ENCODE measurements around the gene CMSS1. TPM values are rescaled to one million over a fixed set of nuclear protein-coding genes. Genes with fewer than 3 reads are reported as not detected.

Gene CMSS1
- total and polyA plus RNA-seq, 2 donors (not counting 1 experiment from before 2014, with no cell fraction given): 7.3 to 22.8 TPM

DNA sequence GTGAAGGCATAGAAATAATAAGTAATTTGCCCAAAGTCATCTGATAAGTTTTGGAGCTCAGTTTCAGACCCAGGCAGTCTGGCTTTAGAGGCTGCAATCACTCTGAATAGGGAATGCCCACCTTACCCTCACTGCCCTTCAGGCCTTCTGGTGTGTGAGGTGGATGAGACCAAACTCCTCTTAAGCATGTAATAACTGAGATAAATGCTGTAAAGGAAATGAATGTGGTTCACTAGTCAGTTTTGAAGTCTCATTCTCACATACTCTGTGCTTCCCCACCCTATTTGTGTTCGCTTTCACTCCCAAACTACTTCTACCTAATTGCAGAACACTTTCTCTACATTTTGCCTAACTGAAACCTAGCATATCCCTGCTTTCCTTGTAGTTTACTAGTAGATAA lies 152.5 kb downstream of the CMSS1 start:
- TF ChIP-seq, protein P1, sequence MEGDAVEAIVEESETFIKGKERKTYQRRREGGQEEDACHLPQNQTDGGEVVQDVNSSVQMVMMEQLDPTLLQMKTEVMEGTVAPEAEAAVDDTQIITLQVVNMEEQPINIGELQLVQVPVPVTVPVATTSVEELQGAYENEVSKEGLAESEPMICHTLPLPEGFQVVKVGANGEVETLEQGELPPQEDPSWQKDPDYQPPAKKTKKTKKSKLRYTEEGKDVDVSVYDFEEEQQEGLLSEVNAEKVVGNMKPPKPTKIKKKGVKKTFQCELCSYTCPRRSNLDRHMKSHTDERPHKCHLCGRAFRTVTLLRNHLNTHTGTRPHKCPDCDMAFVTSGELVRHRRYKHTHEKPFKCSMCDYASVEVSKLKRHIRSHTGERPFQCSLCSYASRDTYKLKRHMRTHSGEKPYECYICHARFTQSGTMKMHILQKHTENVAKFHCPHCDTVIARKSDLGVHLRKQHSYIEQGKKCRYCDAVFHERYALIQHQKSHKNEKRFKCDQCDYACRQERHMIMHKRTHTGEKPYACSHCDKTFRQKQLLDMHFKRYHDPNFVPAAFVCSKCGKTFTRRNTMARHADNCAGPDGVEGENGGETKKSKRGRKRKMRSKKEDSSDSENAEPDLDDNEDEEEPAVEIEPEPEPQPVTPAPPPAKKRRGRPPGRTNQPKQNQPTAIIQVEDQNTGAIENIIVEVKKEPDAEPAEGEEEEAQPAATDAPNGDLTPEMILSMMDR (IDR thresholded peaks at IDR 0.05): no peak
- TF ChIP-seq EZH2 (IDR thresholded peaks at IDR 0.05; ENCODE audit: borderline replicate concordance, insufficient read depth, low read depth, low read length, poor library complexity, severe bottlenecking): no peak
- intact Hi-C loops (cut with micrococcal nuclease): no loop called here
- H3K27me3 ChIP-seq (replicated peaks in 1 of 4; ENCODE audit: control extremely low read depth in 1 of 4, control insufficient read depth in 3 of 4, insufficient read depth in 4 of 4, low read length in 3 of 4): no peaks in the 10 kb centered on the region
- Mint-ChIP-seq H3K27ac (no peak overlapping the region), H3K4me3 (no peak overlapping the region), H3K4me1 (peaks cover 2% of the 10 kb centered on the region), H3K27me3 (no peaks in the 10 kb centered on the region), H3K9me3 (ENCODE audit: insufficient read depth) (no peaks in the 10 kb centered on the region)
- no peaks in the 10 kb centered on the region for H3K4me1 ChIP-seq (ENCODE audit: control insufficient read depth in 2 of 2, insufficient read depth in 2 of 2, low read length in 2 of 2)
- H3K4me2 ChIP-seq (replicated peaks; ENCODE audit: low read depth, low read length, poor library complexity, severe bottlenecking): no peak overlapping the region
- no peak overlapping the region for H3K9ac ChIP-seq (ENCODE audit: low read length)
- POLR2A ChIA-PET: no interaction called here
- no peak for DNase-seq
- no peak overlapping the region for H3K4me3 ChIP-seq (ENCODE audit: control extremely low read depth in 1 of 5, extremely low read depth in 1 of 5, insufficient read depth in 1 of 5, low read depth in 2 of 5, low read length in 4 of 5)
- CTCF ChIA-PET: no interaction called here
- H3K27ac ChIP-seq (ENCODE audit: low read length in 2 of 2): no peak overlapping the region
- no peaks in the 10 kb centered on the region for H4K20me1 ChIP-seq (ENCODE audit: control insufficient read depth, insufficient read depth, low read length, poor library complexity, severe bottlenecking)
- H3K36me3 ChIP-seq (replicated peaks in 1 of 2; ENCODE audit: control extremely low read depth in 1 of 2, control insufficient read depth in 1 of 2, extremely low read depth in 1 of 2, insufficient read depth in 2 of 2, low read length in 1 of 2): no peaks in the 10 kb centered on the region
- no peak overlapping the region for H2AFZ ChIP-seq (ENCODE audit: insufficient read depth, low read depth, low read length, poor library complexity, severe bottlenecking)
- H3K9me3 ChIP-seq (ENCODE audit: control extremely low read depth in 1 of 3, control insufficient read depth in 2 of 3, insufficient read depth in 1 of 3, low read length in 2 of 3): no peaks in the 10 kb centered on the region
- H3K79me2 ChIP-seq (ENCODE audit: control insufficient read depth, insufficient read depth, low read length): no peaks in the 10 kb centered on the region
- no CpG with 5 or more reads among the region's 1 CpG for WGBS (ENCODE audit: insufficient coverage)
- no peak for ATAC-seq (ENCODE audit: low read depth)

- no peak for ATAC-seq (ENCODE audit: low read depth)
- Mint-ChIP-seq H3K4me3 (no peak overlapping the region), H3K4me1 (peaks cover 2% of the 10 kb centered on the region), H3K27ac (no peak overlapping the region), H3K27me3 (no peaks in the 10 kb centered on the region), H3K9me3 (ENCODE audit: insufficient read depth) (no peaks in the 10 kb centered on the region)
- Histone ChIP-seq H3K4me1 (ENCODE audit: control insufficient read depth in 2 of 2, insufficient read depth in 2 of 2, low read length in 2 of 2) (no peaks in the 10 kb centered on the region), H4K20me1 (ENCODE audit: control insufficient read depth, insufficient read depth, low read length, poor library complexity, severe bottlenecking) (no peaks in the 10 kb centered on the region), H3K79me2 (ENCODE audit: control insufficient read depth, insufficient read depth, low read length) (no peaks in the 10 kb centered on the region), H3K9me3 (ENCODE audit: control extremely low read depth in 1 of 3, control insufficient read depth in 2 of 3, insufficient read depth in 1 of 3, low read length in 2 of 3) (no peaks in the 10 kb centered on the region), H2AFZ (ENCODE audit: insufficient read depth, low read depth, low read length, poor library complexity, severe bottlenecking) (no peak overlapping the region), H3K27ac (ENCODE audit: low read length in 2 of 2) (no peak overlapping the region), H3K4me2 (replicated peaks; ENCODE audit: low read depth, low read length, poor library complexity, severe bottlenecking) (no peak overlapping the region), H3K36me3 (replicated peaks in 1 of 2; ENCODE audit: control extremely low read depth in 1 of 2, control insufficient read depth in 1 of 2, extremely low read depth in 1 of 2, insufficient read depth in 2 of 2, low read length in 1 of 2) (no peaks in the 10 kb centered on the region), H3K9ac (ENCODE audit: low read length) (no peak overlapping the region), H3K27me3 (replicated peaks in 1 of 4; ENCODE audit: control extremely low read depth in 1 of 4, control insufficient read depth in 3 of 4, insufficient read depth in 4 of 4, low read length in 3 of 4) (no peaks in the 10 kb centered on the region), H3K4me3 (ENCODE audit: control extremely low read depth in 1 of 5, extremely low read depth in 1 of 5, insufficient read depth in 1 of 5, low read depth in 2 of 5, low read length in 4 of 5) (no peak overlapping the region)
- CTCF ChIA-PET: no interaction called here
- DNase-seq: no peak
- TF ChIP-seq, protein P1 (IDR thresholded peaks at IDR 0.05): no peak
- TF ChIP-seq EZH2 (IDR thresholded peaks at IDR 0.05; ENCODE audit: borderline replicate concordance, insufficient read depth, low read depth, low read length, poor library complexity, severe bottlenecking): no peak
- POLR2A ChIA-PET: no interaction called here
- intact Hi-C loops (cut with micrococcal nuclease): no loop called here
- no CpG with 5 or more reads among the region's 3 CpGs for WGBS (ENCODE audit: insufficient coverage)
These were observed 154.1 kb downstream of the CMSS1 start for GRCh38 chr3:99971761-99972160.

Data from B cell (primary cell).